GM23248 (cell line): ENCODE data around the gene IRX2.

ENCODE experiments used
- EZH2 ChIP-seq: fragments of 200-600 bp; sonication (generic); IDR thresholded peaks from 2 replicates; pipeline ENCODE4 v1.6.1; 2018; ENCODE audit warnings: antibody characterized with exemption, mild to moderate bottlenecking; ENCODE audit not compliant: insufficient read depth, poor library complexity, severe bottlenecking
- EZH2phosphoT487 ChIP-seq: fragments of 200-600 bp; sonication (generic); IDR thresholded peaks from 2 replicates; pipeline ENCODE4 v1.6.1; 2018; ENCODE audit warnings: antibody characterized with exemption, moderate library complexity, mild to moderate bottlenecking, low read depth; ENCODE audit not compliant: insufficient read depth

DNA sequence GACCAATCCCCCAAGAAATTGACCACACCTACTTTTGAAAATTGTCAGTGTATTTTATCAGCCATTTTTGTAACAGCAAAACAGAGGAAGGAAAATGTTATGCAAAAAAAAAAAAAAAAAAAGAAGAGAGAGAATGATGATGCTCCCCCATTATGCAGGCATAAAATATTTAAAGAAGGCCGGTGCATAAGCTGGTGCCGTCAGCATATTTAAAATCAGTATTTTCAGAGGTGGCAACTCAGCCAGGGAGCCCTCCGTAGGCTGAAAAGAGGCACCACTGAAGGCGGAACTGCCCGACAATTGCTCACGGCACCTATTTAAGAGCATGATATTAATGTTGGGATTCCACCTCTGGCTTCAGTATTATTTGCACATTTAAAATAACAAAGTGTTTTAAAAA is 33.4 kb downstream of the IRX2 start:
- TF ChIP-seq EZH2phosphoT487 = no peak
- no peak for TF ChIP-seq EZH2
